PFSK-1 (cell line): Measurements from ENCODE around the gene EGFL6.

Experiments
- SIN3A ChIP-seq: IDR thresholded peaks from 2 replicates; pipeline ENCODE4 v1.6.1; 2012; ENCODE audit warnings: mild to moderate bottlenecking, low read length, moderate library complexity, borderline replicate concordance; ENCODE audit not compliant: insufficient read depth
- TAF1 ChIP-seq: IDR thresholded peaks from 2 replicates; pipeline ENCODE4 v1.6.1; 2012; ENCODE audit warnings: low read length, control low read depth, borderline replicate concordance; ENCODE audit not compliant: insufficient read depth

DNA sequence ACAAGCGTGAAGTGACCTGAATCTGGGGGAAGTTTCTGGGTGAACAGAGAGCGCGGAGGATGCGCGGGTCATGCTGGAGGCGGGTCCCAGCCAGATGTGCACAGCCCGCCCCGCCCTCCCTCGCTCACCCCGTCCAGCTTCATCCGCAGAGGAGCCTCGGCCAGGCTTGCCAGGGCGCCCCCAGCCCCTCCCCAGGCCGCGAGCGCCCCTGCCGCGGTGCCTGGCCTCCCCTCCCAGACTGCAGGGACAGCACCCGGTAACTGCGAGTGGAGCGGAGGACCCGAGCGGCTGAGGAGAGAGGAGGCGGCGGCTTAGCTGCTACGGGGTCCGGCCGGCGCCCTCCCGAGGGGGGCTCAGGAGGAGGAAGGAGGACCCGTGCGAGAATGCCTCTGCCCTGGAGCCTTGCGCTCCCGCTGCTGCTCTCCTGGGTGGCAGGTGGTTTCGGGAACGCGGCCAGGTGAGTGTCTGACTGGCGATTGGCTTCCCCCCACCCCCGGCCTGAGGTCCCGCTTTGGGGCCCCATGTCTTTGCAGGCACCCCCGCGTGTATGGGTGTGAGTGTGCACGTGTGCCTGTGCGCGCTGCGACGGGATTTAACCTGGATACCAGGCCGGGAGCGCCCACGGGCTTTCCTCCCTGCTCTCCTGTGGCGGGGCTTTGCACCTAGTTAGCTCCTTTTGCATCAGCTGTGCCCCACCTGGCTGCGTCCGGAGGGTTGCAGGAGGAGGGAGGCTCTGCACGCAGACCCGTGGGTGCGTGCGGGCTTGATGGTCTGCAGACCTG is at the start of gene EGFL6:
- TF ChIP-seq SIN3A, result no peak
- no peak for TF ChIP-seq TAF1
